HG02885 (cell line): ENCODE data around the gene ACAA1.
"Not testable (repeated sequence)": the region's sequence is repeated elsewhere in the genome, so short reads cannot be mapped to it uniquely, and the experiment has no call there.

Source experiments
- ATAC-seq: cut with Tn5 transposase; IDR thresholded peaks from one replicate; pipeline ENCODE4 v1.9.1; 2021; ENCODE audit warnings: mild to moderate bottlenecking; ENCODE audit not compliant: unreplicated experiment, poor library complexity

Gene ACAA1

GRCh38 chr3:38109580-38110313, 27.2 kb downstream of the ACAA1 start:
- no peak for ATAC-seq

- no peak for ATAC-seq
Measured at GRCh38 chr3:38108649-38109579, 28.0 kb downstream of the ACAA1 start.

GRCh38 chr3:38107911-38108648, 28.8 kb downstream of the ACAA1 start:
- no peak for ATAC-seq

- no peak for ATAC-seq
Measured at GRCh38 chr3:38105525-38105924, 31.4 kb downstream of the ACAA1 start.

- ATAC-seq = no peak
Measured at GRCh38 chr3:38102444-38102814, 34.5 kb downstream of the ACAA1 start.

GRCh38 chr3:38101811-38102443, 35.0 kb downstream of the ACAA1 start:
- no peak for ATAC-seq

- no peak for ATAC-seq
Measured at GRCh38 chr3:38100498-38100897, 36.4 kb downstream of the ACAA1 start.

- no peak for ATAC-seq
Measured at GRCh38 chr3:38099518-38099917, 37.4 kb downstream of the ACAA1 start.

GRCh38 chr3:38098376-38098723, 38.6 kb downstream of the ACAA1 start:
- no peak for ATAC-seq

GRCh38 chr3:38097446-38098375, 39.2 kb downstream of the ACAA1 start:
- no peak for ATAC-seq

- no peak for ATAC-seq
Measured at GRCh38 chr3:38095669-38096483, 41.1 kb downstream of the ACAA1 start.

- no peak for ATAC-seq
Measured at GRCh38 chr3:38094999-38095398, 41.9 kb downstream of the ACAA1 start.

- no peak for ATAC-seq
Measured at GRCh38 chr3:38090453-38090852, 46.5 kb downstream of the ACAA1 start.

- no peak for ATAC-seq
Measured at GRCh38 chr3:38089163-38089562, 47.8 kb downstream of the ACAA1 start.

- no peak for ATAC-seq
Measured at GRCh38 chr3:38088126-38089078, 48.5 kb downstream of the ACAA1 start.

GRCh38 chr3:38087278-38087677, 49.6 kb downstream of the ACAA1 start:
- ATAC-seq = not testable (repeated sequence)

- no peak for ATAC-seq
Measured at GRCh38 chr3:38086496-38086895, 50.4 kb downstream of the ACAA1 start.

GRCh38 chr3:38085943-38086324, 51.0 kb downstream of the ACAA1 start:
- no peak for ATAC-seq
